K562 (cell line): ENCODE results near the gene GPR3. TPM values are rescaled to one million over a fixed set of nuclear protein-coding genes. Genes with fewer than 3 reads are reported as not detected.

Experiments
- CTCFL ChIP-seq: IDR thresholded peaks from 2 replicates; pipeline ENCODE4 v1.6.1; 2011; ENCODE audit warnings: borderline replicate concordance, low read depth, mild to moderate bottlenecking, moderate library complexity, low read length; ENCODE audit not compliant: insufficient read depth, poor library complexity, severe bottlenecking
- DPF2 ChIP-seq: fragments of 450-650 bp; IDR thresholded peaks from 2 replicates; pipeline ENCODE4 v1.6.1; 2016
- ETV1 ChIP-seq: fragments of 450-650 bp; conservative IDR thresholded peaks from 2 replicates; pipeline ENCODE4 v1.6.1; 2016; ENCODE audit warnings: missing genetic modification characterization, control low read depth, low read depth, missing compliant biosample characterization
- HNRNPK ChIP-seq: fragments of 200-400 bp; formaldehyde crosslinking; IDR thresholded peaks from one replicate; pipeline ENCODE4 v1.6.1; 2018; ENCODE audit warnings: mild to moderate bottlenecking, low read depth, low read length; ENCODE audit not compliant: poor library complexity, severe bottlenecking
- KAT7 ChIP-seq: sonication (generic); formaldehyde crosslinking; IDR thresholded peaks from 2 replicates; pipeline ENCODE4 v1.8.0; 2022; ENCODE audit warnings: missing genetic modification reagents, mild to moderate bottlenecking, borderline replicate concordance
- NFIC ChIP-seq: fragments of 450-650 bp; IDR thresholded peaks from 2 replicates; pipeline ENCODE4 v1.6.1; 2017; ENCODE audit warnings: mild to moderate bottlenecking, inconsistent platforms
- NUFIP1 ChIP-seq: fragments of 450-650 bp; IDR thresholded peaks from 2 replicates; pipeline ENCODE4 v1.6.1; 2018; ENCODE audit not compliant: partially characterized antibody
- TEAD4 ChIP-seq, 2 experiments: sonication (generic) in 1 of 2; formaldehyde crosslinking in 1 of 2; IDR thresholded peaks; 2 replicates each; pipeline versions ENCODE4 v1.6.1 to v1.8.0; 2012 to 2022; ENCODE audit warnings: borderline replicate concordance in 1 of 2, inconsistent platforms in 1 of 2, low read length in 1 of 2, mild to moderate bottlenecking in 1 of 2, missing genetic modification reagents in 1 of 2
- ZBTB40 ChIP-seq, 2 experiments: fragments of 450-650 bp in 1 of 2; sonication (generic) in 1 of 2; formaldehyde crosslinking in 1 of 2; IDR thresholded peaks; 2 replicates each; pipeline versions ENCODE4 v1.7.1 to v1.9.0; 2016 to 2022; ENCODE audit warnings: inconsistent platforms in 1 of 2, mild to moderate bottlenecking in 1 of 2, missing genetic modification reagents in 1 of 2
- ZKSCAN3 ChIP-seq: fragments of 250-450 bp; sonication (Bioruptor Pico); IDR thresholded peaks from 2 replicates; pipeline ENCODE4 v1.4.0; 2020
- ZNF740 ChIP-seq, 3 experiments: fragments of 200-800 bp in 1 of 3; sonication (Bioruptor generic) in 1 of 3; sonication (generic) in 1 of 3; formaldehyde crosslinking in 1 of 3; IDR thresholded peaks; 2 replicates each; pipeline versions ENCODE4 v1.6.1 to v1.8.0; 2016 to 2022; ENCODE audit warnings: mild to moderate bottlenecking in 2 of 3, missing compliant biosample characterization in 2 of 3, missing genetic modification characterization in 2 of 3, missing genetic modification reagents in 1 of 3
- polyA plus RNA-seq, 8 experiments: library from polyadenylated mRNA; depleted of rRNA in 4 of 8; stranded (reverse) in 5 of 8; unstranded in 3 of 8; fragments of >200 nt; fragmentation: Nextera tagmentation in 2 of 8; fragmentation: Illumina TruSeq in 1 of 8; extraction: Ambion mirVana in 2 of 8; extraction: Trizol in 1 of 8; gene quantifications; 2 replicates each; pipeline versions ENCODE4 v1.2.1 to v1.2.3, GENCODE V29; 2011 to 2014; ENCODE audit warnings: inconsistent platforms in 1 of 8, missing spikeins in 1 of 8
- total RNA-seq, 7 experiments: library from RNA; depleted of rRNA in 6 of 7; stranded (reverse); fragments of >200 nt in 6 of 7; fragmentation: Illumina TruSeq in 2 of 7; extraction: Trizol in 2 of 7; gene quantifications; 2 replicates each; pipeline versions ENCODE4 v1.2.1 to v1.2.3, GENCODE V29; 2011 to 2021; ENCODE audit warnings: low replicate concordance in 1 of 7
- TF ChIP-seq, protein P1 (sequence below): fragments of 250-450 bp; sonication (Bioruptor Pico); IDR thresholded peaks from 2 replicates; pipeline ENCODE4 v1.4.0; 2020

Gene GPR3
- total and polyA plus RNA-seq, 9 of the 15 experiments (the other 6 are each of a cell fraction or from before 2014, with no cell fraction given): 0.24 to 11.5 (median 3.7) TPM

- TF ChIP-seq HNRNPK (no peak), ZKSCAN3 (CRISPR knock-in tag) (no peak), NFIC (peak; percentile 65), KAT7 (CRISPR knock-in tag) (no peak; the same call in 1 of the 2 replicates), ZBTB40 (IDR thresholded peaks at IDR 0.05) (0 out of 2 replicates have a peak, but pooled peaks have one; percentile 61), ZBTB40 (CRISPR knock-in tag; IDR thresholded peaks at IDR 0.05) (no peak), CTCFL (no peak), DPF2 (peak; percentile 46; the same call in 1 of the 2 replicates), TEAD4 (IDR thresholded peaks at IDR 0.05; ENCODE audit: low read length) (no peak), TEAD4 (CRISPR knock-in tag; IDR thresholded peaks at IDR 0.05; ENCODE audit: borderline replicate concordance) (0 out of 2 replicates have a peak, but pooled peaks have one; percentile 43), ZNF740 (CRISPR knock-in tag; IDR thresholded peaks at IDR 0.05) (0 out of 2 replicates have a peak, but pooled peaks have one; percentile 18), ZNF740 (tag; IDR thresholded peaks at IDR 0.05) (no peak), ETV1 (tag) (no peak), NUFIP1 (no peak)
- TF ChIP-seq, protein P1, sequence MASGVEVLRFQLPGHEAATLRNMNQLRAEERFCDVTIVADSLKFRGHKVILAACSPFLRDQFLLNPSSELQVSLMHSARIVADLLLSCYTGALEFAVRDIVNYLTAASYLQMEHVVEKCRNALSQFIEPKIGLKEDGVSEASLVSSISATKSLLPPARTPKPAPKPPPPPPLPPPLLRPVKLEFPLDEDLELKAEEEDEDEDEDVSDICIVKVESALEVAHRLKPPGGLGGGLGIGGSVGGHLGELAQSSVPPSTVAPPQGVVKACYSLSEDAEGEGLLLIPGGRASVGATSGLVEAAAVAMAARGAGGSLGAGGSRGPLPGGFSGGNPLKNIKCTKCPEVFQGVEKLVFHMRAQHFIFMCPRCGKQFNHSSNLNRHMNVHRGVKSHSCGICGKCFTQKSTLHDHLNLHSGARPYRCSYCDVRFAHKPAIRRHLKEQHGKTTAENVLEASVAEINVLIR (CRISPR knock-in tag): 0 out of 2 replicates have a peak, but pooled peaks have one; percentile 29
Measured at GRCh38 chr1:27391511-27392095, 819 bp upstream of the GPR3 start (continued).
